ENCODE measurements around the gene CDC42.

GRCh38 chr1:22075718-22076117 is 23.2 kb downstream of the CDC42 start:
- no peak for TF ChIP-seq CTCF (conservative IDR thresholded peaks at IDR 0.05; ENCODE audit: low read depth, low read length)
- TF ChIP-seq MXI1 (IDR thresholded peaks at IDR 0.05; ENCODE audit: borderline replicate concordance, low read depth, low read length), result no peak

Data from IMR-90 (cell line).